ENCODE data around the gene RYR1. TPM values are rescaled to one million over a fixed set of nuclear protein-coding genes. Genes with fewer than 3 reads are reported as not detected.

The RYR1 gene
- total and polyA plus RNA-seq, 10 of the 15 experiments (the other 5 are each of a cell fraction or from before 2014, with no cell fraction given): under 0.01 to 0.32 (median 0.07) TPM; not detected in 1

DNA sequence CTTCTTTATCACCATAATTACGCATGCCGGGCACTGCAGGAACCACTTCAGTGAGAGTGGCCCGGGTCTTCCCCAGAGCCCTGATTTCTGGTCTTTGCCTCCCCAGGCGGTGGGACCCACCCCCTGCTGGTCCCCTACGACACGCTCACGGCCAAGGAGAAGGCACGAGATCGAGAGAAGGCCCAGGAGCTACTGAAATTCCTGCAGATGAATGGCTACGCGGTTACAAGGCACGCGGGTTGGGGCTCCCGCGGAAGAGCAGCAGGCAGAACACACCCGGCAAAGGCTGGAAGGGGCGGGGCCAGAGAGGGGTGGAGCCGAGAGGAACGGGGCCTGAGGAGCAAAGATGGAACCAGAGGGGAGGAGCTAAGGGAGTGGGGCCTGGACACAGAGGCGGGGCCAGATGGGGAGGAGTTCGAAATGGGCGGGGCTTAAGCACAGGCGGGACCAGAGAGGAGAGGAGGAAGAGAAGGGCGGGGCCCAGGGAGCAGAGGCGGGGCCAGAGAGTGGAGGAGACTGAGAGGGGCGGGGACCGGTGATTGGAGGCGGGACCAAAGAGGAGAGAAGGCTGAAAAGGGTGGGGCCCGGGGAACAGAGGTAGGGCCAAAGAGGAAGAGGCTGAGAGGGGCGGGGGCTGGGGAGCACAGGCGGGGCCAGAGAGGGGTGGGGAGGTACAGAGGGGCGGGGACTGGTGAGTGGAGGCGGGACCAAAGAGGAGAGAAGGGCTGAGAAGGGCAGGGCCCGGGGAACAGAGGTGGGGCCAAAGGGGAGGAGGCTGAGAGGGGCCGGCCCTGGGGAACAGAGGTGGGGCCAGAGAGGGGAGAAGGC lies 73.4 kb downstream of the RYR1 start:
- Histone ChIP-seq H3K9me3 (replicated peaks; ENCODE audit: control insufficient read depth, insufficient read depth, low read length) (no peaks in the 10 kb centered on the region), H3K4me2 (ENCODE audit: control insufficient read depth, insufficient read depth) (peak overlapping the region; percentile 65), H3K4me3 (no peak overlapping the region), H3K9ac (ENCODE audit: control insufficient read depth, insufficient read depth, low read length) (no peak overlapping the region), H3K27me3 (replicated peaks in 1 of 2; ENCODE audit: control insufficient read depth in 2 of 2, insufficient read depth in 2 of 2, low read length in 1 of 2) (no peaks in the 10 kb centered on the region), H3K27ac (ENCODE audit: control insufficient read depth, insufficient read depth) (no peak overlapping the region), H3K36me3 (ENCODE audit: control insufficient read depth in 2 of 2, insufficient read depth in 2 of 2, low read length in 1 of 2) (no peaks in the 10 kb centered on the region), H2AFZ (ENCODE audit: control insufficient read depth, low read depth, low read length) (peak overlapping the region; percentile 70), H3K79me2 (ENCODE audit: control insufficient read depth, insufficient read depth, low read length) (no peaks in the 10 kb centered on the region), H4K20me1 (ENCODE audit: control insufficient read depth, insufficient read depth) (no peaks in the 10 kb centered on the region; the same call in 1 of the 2 replicates), H3K4me1 (ENCODE audit: control insufficient read depth, insufficient read depth, low read length) (no peaks in the 10 kb centered on the region; the same call in 1 of the 2 replicates)
- DNase-seq (ENCODE audit: low read depth, low spot score) (peak; percentile 63), FAIRE-seq (peak; percentile 91), ATAC-seq (peak; percentile 94)
- TF ChIP-seq, protein P1, sequence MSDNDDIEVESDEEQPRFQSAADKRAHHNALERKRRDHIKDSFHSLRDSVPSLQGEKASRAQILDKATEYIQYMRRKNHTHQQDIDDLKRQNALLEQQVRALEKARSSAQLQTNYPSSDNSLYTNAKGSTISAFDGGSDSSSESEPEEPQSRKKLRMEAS (IDR thresholded peaks at IDR 0.05; ENCODE audit: low read depth, low read length): no peak
- peak; percentile 96 for TF ChIP-seq HDGF (IDR thresholded peaks at IDR 0.05)
- TF ChIP-seq SPI1 (IDR thresholded peaks at IDR 0.05; ENCODE audit: borderline replicate concordance, insufficient read depth, low read depth, low read length): 0 out of 2 replicates have a peak, but pooled peaks have one; percentile 10
- TF ChIP-seq FOXK2 (IDR thresholded peaks at IDR 0.05): no peak
- no peak for TF ChIP-seq EED (IDR thresholded peaks at IDR 0.05; ENCODE audit: low read depth)
- ChIA-PET RAD21 (ENCODE audit: unreplicated experiment) (interaction anchor here (0.7 kb wide), 1 partner anchor 104 kb away, joined by 4 read pairs; the partner anchor contains the start of gene FAM98C), CTCF (interaction anchor here (0.5 to 0.8 kb wide), 4 partner anchors 8 to 133 kb away, joined by 3 read pairs; partner anchors contain the start of genes FAM98C and PSMD8), SMC1A (ENCODE audit: uncharacterized antibody, unreplicated experiment) (no interaction called here), POLR2A (interaction anchor here (0.6 to 1.1 kb wide), 2 partner anchors 35 to 371 kb away, joined by 4 to 7 read pairs; partner anchors contain the start of gene RINL)
- in situ Hi-C loops (cut with MboI): no loop called here
- 26% methylated on average over 23 of the region's 35 CpGs for WGBS (ENCODE audit: insufficient coverage, insufficient replicate concordance, low lambda C conversion rate, missing lambda C conversion rate)
- intact Hi-C loops (cut with micrococcal nuclease; ENCODE audit: unreplicated experiment): loop anchor here (5.0 kb wide), 1 partner anchor 105 kb away; the partner anchor contains the start of gene FAM98C
- BruUV-seq (replicated peaks): no TSS peak
